Calu3 (cell line): ENCODE data around the gene PTGIR. TPM values are rescaled to one million over a fixed set of nuclear protein-coding genes. Genes with fewer than 3 reads are reported as not detected.

ENCODE experiments used
- BruUV-seq: library from RNA; stranded (reverse); fragments of 400-500 nt; replicated peaks from 2 replicates; lab custom pipeline; 2021; lab: Mats Ljungman, UMichigan
- CTCF ChIA-PET: fragments of 300-600 bp; sonication (Branson Sonifier 250); formaldehyde crosslinking; loops from one replicate; lab custom pipeline; 2022; ENCODE audit warnings: antibody characterized with exemption; lab: Charles Lee
- DNase-seq: peaks from one replicate; pipeline ENCODE4 v3.0.0; 2022
- H3K27ac Mint-ChIP-seq: one replicate; pipeline ENCODE4 v1.8.0; 2022; ENCODE audit warnings: mixed read lengths; ENCODE audit not compliant: unreplicated experiment
- H3K27me3 Mint-ChIP-seq: one replicate; pipeline ENCODE4 v1.8.0; 2022; ENCODE audit warnings: mixed read lengths; ENCODE audit not compliant: unreplicated experiment
- H3K36me3 Mint-ChIP-seq: one replicate; pipeline ENCODE4 v1.8.0; 2022; ENCODE audit warnings: mild to moderate bottlenecking, moderate library complexity, mixed read lengths; ENCODE audit not compliant: insufficient read depth, unreplicated experiment
- H3K4me1 Mint-ChIP-seq: one replicate; pipeline ENCODE4 v1.8.0; 2022; ENCODE audit warnings: mild to moderate bottlenecking, low read depth, mixed read lengths; ENCODE audit not compliant: unreplicated experiment
- H3K4me3 Mint-ChIP-seq: one replicate; pipeline ENCODE4 v1.8.0; 2022; ENCODE audit warnings: mild to moderate bottlenecking, low read depth, moderate library complexity, mixed read lengths; ENCODE audit not compliant: unreplicated experiment
- H3K9me3 Mint-ChIP-seq: one replicate; pipeline ENCODE4 v1.8.0; 2022; ENCODE audit warnings: low read depth, mixed read lengths; ENCODE audit not compliant: unreplicated experiment
- CTCF ChIP-seq: fragments of 200-600 bp; IDR thresholded peaks from one replicate; pipeline ENCODE4 v1.8.0; 2022; ENCODE audit warnings: antibody characterized with exemption; ENCODE audit not compliant: unreplicated experiment
- intact Hi-C: fragments of 100-400 bp; cut with micrococcal nuclease; formaldehyde crosslinking; loops from one replicate; pipeline ENCODE4 v1.10.0; 2022; ENCODE audit not compliant: unreplicated experiment
- total RNA-seq: library from RNA; stranded (reverse); gene quantifications from 2 replicates; pipeline ENCODE4 v1.2.3, GENCODE V29; 2022

Gene PTGIR
- total RNA-seq, 1 experiment from 2014 or later = not detected

GRCh38 chr19:46611776-46612175 is 13.1 kb downstream of the PTGIR start:
- CTCF ChIA-PET = interaction anchor here (1.2 to 9.8 kb wide), 2 partner anchors 9 to 50 kb away, joined by 3 to 121 read pairs; partner anchors contain the start of gene DACT3
- TF ChIP-seq CTCF = no peak
- no peak for DNase-seq
- Mint-ChIP-seq H3K27me3 (peaks cover 9% of the 10 kb centered on the region), H3K4me3 (no peak overlapping the region), H3K27ac (no peak overlapping the region), H3K36me3 (peaks cover 21% of the 10 kb centered on the region), H3K9me3 (no peaks in the 10 kb centered on the region), H3K4me1 (peaks cover 4% of the 10 kb centered on the region)
- no TSS peak for BruUV-seq
- intact Hi-C loops = no loop called here

GRCh38 chr19:46610851-46611770 is 13.8 kb downstream of the PTGIR start:
- TF ChIP-seq CTCF = no peak
- no peak for DNase-seq
- CTCF ChIA-PET = interaction anchor here (1.2 to 9.8 kb wide), 2 partner anchors 8 to 51 kb away, joined by 3 to 121 read pairs; partner anchors contain the start of gene DACT3
- Mint-ChIP-seq H3K27ac (peak overlapping the region; percentile 48), H3K9me3 (no peaks in the 10 kb centered on the region), H3K4me3 (no peak overlapping the region), H3K36me3 (peaks cover 18% of the 10 kb centered on the region), H3K4me1 (no peaks in the 10 kb centered on the region), H3K27me3 (peaks cover 2% of the 10 kb centered on the region)
- no TSS peak for BruUV-seq
- intact Hi-C loops = no loop called here

GRCh38 chr19:46610413-46610775 is 14.5 kb downstream of the PTGIR start:
- no peaks in the 10 kb centered on the region for H3K27me3 Mint-ChIP-seq
- no peak for TF ChIP-seq CTCF
- H3K4me3 Mint-ChIP-seq = no peak overlapping the region
- peak overlapping the region; percentile 48 for H3K27ac Mint-ChIP-seq
- DNase-seq = no peak
- BruUV-seq = no TSS peak
- intact Hi-C loops = no loop called here
- peaks cover 18% of the 10 kb centered on the region for H3K36me3 Mint-ChIP-seq
- CTCF ChIA-PET = no interaction called here
- no peaks in the 10 kb centered on the region for H3K4me1 Mint-ChIP-seq
- H3K9me3 Mint-ChIP-seq = no peaks in the 10 kb centered on the region

- H3K4me3 Mint-ChIP-seq = no peak overlapping the region
- H3K27ac Mint-ChIP-seq = no peak overlapping the region
- H3K36me3 Mint-ChIP-seq = peaks cover 18% of the 10 kb centered on the region
- TSS peak; percentile 64 for BruUV-seq
- no peak for TF ChIP-seq CTCF
- CTCF ChIA-PET = interaction anchor here (0.8 kb wide), 1 partner anchor 51 kb away, joined by 10 read pairs; the partner anchor contains the start of gene DACT3
- no peak for DNase-seq
- no peaks in the 10 kb centered on the region for H3K27me3 Mint-ChIP-seq
- H3K9me3 Mint-ChIP-seq = no peaks in the 10 kb centered on the region
- intact Hi-C loops = no loop called here
- H3K4me1 Mint-ChIP-seq = no peaks in the 10 kb centered on the region
Measured at GRCh38 chr19:46609511-46610412, 15.1 kb downstream of the PTGIR start.
